ENCODE results near the gene CACNG1.

- TF ChIP-seq POLR2AphosphoS5 (IDR thresholded peaks at IDR 0.05; ENCODE audit: low read depth, low read length) (no peak), POLR2A (IDR thresholded peaks at IDR 0.05; ENCODE audit: low read depth, low read length) (no peak), TAF1 (IDR thresholded peaks at IDR 0.05; ENCODE audit: borderline replicate concordance, low read depth, low read length) (no peak)
These were observed 19.6 kb upstream of the CACNG1 start for GRCh38 chr17:67024736-67025135.
